H1 (cell line): ENCODE results near the gene BAD. TPM values are rescaled to one million over a fixed set of nuclear protein-coding genes. Genes with fewer than 3 reads are reported as not detected.

Experiments
- HDAC6 ChIP-seq: IDR thresholded peaks from one replicate; pipeline ENCODE4 v1.7.1; 2012; ENCODE audit warnings: low read depth, mild to moderate bottlenecking, inconsistent platforms, low read length, moderate library complexity
- polyA plus RNA-seq, 7 experiments: library from polyadenylated mRNA; depleted of rRNA in 3 of 7; stranded (reverse) in 5 of 7; unstranded in 2 of 7; fragments of >200 nt in 5 of 7; fragments of 200-250 nt in 2 of 7; gene quantifications; 1 replicate in 5 of 7; 2 replicates in 1 of 7; 4 replicates in 1 of 7; pipeline versions ENCODE4 v1.2.1 to v1.2.3, GENCODE V29; 2011 to 2013; ENCODE audit warnings: missing spikeins in 2 of 7, mixed read lengths in 2 of 7
- total RNA-seq: library from RNA; stranded (reverse); fragmentation: NEBNext Ultra II Directional; extraction: Animal tissue kit (Norgen Biotek cat#: 25700); gene quantifications from 2 replicates; pipeline ENCODE4 v1.2.1, GENCODE V29; 2021
- TF ChIP-seq, protein P1 (sequence below): IDR thresholded peaks from 2 replicates; pipeline ENCODE4 v1.6.1; 2012; ENCODE audit warnings: inconsistent platforms

The BAD gene
- total and polyA plus RNA-seq, 2 of the 8 experiments (the other 6 are each of a cell fraction or from before 2014, with no cell fraction given) = 23.1 to 33.7 TPM

DNA sequence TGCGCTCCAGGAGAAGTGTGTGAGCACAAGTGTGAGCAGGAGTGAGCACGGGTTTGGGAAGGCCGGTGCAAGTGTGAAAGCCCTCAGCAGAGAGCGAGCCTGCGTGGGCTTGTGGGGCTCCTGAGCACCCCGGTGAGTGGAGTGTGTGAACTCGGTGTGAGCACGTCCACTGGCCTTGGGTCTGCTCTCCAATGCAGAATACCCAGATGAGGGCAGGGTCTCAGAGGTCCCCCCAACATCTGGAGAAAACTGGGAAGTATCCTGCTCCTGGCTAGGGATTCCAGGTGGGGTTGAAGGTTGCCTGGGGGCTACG lies 22.1 kb upstream of the BAD start (continued):
- no peak for TF ChIP-seq HDAC6
- TF ChIP-seq, protein P1, sequence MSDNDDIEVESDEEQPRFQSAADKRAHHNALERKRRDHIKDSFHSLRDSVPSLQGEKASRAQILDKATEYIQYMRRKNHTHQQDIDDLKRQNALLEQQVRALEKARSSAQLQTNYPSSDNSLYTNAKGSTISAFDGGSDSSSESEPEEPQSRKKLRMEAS = no peak
